Astrocyte (in vitro differentiated cells and primary cell): ENCODE data around the gene SLC16A3. TPM values are rescaled to one million over a fixed set of nuclear protein-coding genes. Genes with fewer than 3 reads are reported as not detected.

Experiments
- DNase-seq: peaks from one replicate; pipeline ENCODE4 v3.0.0-alpha.2; 2010; ENCODE audit warnings: low read depth
- FAIRE-seq: peaks from 2 replicates; lab custom pipeline; 2011; peaks lifted over from hg19 to GRCh38; lab: Jason Lieb, UNC
- H2AFZ ChIP-seq: 2 replicates; pipeline ENCODE4 v1.6.0; 2012; ENCODE audit warnings: low read depth, low read length, inconsistent platforms
- H3K27ac ChIP-seq: 2 replicates; pipeline ENCODE4 v1.5.1; 2011; ENCODE audit warnings: low read depth, low read length, inconsistent platforms
- H3K27me3 ChIP-seq: 2 replicates; pipeline ENCODE4 v1.6.0; 2011; ENCODE audit warnings: low read length, inconsistent platforms; ENCODE audit not compliant: insufficient read depth
- H3K36me3 ChIP-seq: 2 replicates; pipeline ENCODE4 v1.5.1; 2011; ENCODE audit warnings: low read length, inconsistent platforms; ENCODE audit not compliant: insufficient read depth
- H3K4me1 ChIP-seq: 2 replicates; pipeline ENCODE4 v1.5.1; 2011; ENCODE audit warnings: low read length, inconsistent platforms; ENCODE audit not compliant: insufficient read depth
- H3K4me2 ChIP-seq: 2 replicates; pipeline ENCODE4 v1.6.0; 2012; ENCODE audit warnings: low read length, inconsistent platforms
- H3K4me3 ChIP-seq: 2 replicates; pipeline ENCODE4 v1.5.1; 2011; ENCODE audit warnings: low read depth, mild to moderate bottlenecking, low read length, inconsistent platforms; ENCODE audit not compliant: insufficient read depth
- H3K79me2 ChIP-seq: 2 replicates; pipeline ENCODE4 v1.6.0; 2012; ENCODE audit warnings: mild to moderate bottlenecking, low read length, inconsistent platforms; ENCODE audit not compliant: insufficient read depth
- H3K9ac ChIP-seq: 2 replicates; pipeline ENCODE4 v1.6.0; 2012; ENCODE audit warnings: mild to moderate bottlenecking, low read length, inconsistent platforms
- H3K9me3 ChIP-seq: 2 replicates; pipeline ENCODE4 v1.5.1; 2012; ENCODE audit warnings: low read depth, mild to moderate bottlenecking, low read length, inconsistent platforms; ENCODE audit not compliant: insufficient read depth
- H4K20me1 ChIP-seq: 2 replicates; pipeline ENCODE4 v1.6.0; 2012; ENCODE audit warnings: low read length, inconsistent platforms; ENCODE audit not compliant: insufficient read depth
- H3K27ac Mint-ChIP-seq: one replicate; pipeline ENCODE4 v1.8.0; 2021; ENCODE audit warnings: mild to moderate bottlenecking, mixed read lengths; ENCODE audit not compliant: unreplicated experiment
- H3K27me3 Mint-ChIP-seq: one replicate; pipeline ENCODE4 v1.8.0; 2021; ENCODE audit warnings: low read depth, mixed read lengths; ENCODE audit not compliant: unreplicated experiment
- H3K36me3 Mint-ChIP-seq: one replicate; pipeline ENCODE4 v1.8.0; 2021; ENCODE audit warnings: low read depth, mixed read lengths; ENCODE audit not compliant: unreplicated experiment
- H3K4me1 Mint-ChIP-seq: one replicate; pipeline ENCODE4 v1.8.0; 2021; ENCODE audit warnings: low read depth, mixed read lengths; ENCODE audit not compliant: unreplicated experiment
- H3K4me3 Mint-ChIP-seq: one replicate; pipeline ENCODE4 v1.8.0; 2021; ENCODE audit warnings: mild to moderate bottlenecking, moderate library complexity, mixed read lengths; ENCODE audit not compliant: unreplicated experiment
- H3K9me3 Mint-ChIP-seq: one replicate; pipeline ENCODE4 v1.8.0; 2021; ENCODE audit warnings: mild to moderate bottlenecking, mixed read lengths; ENCODE audit not compliant: unreplicated experiment
- EZH2 ChIP-seq: IDR thresholded peaks from 2 replicates; pipeline ENCODE4 v1.6.1; 2012; ENCODE audit warnings: mild to moderate bottlenecking, low read length, inconsistent platforms; ENCODE audit not compliant: insufficient read depth
- total RNA-seq: library from RNA; stranded (reverse); gene quantifications from 2 replicates; pipeline ENCODE4 v1.2.1, GENCODE V29; 2021
- TF ChIP-seq, protein P1 (sequence below): IDR thresholded peaks from 2 replicates; pipeline ENCODE4 v1.5.1; 2011; ENCODE audit warnings: low read depth, mild to moderate bottlenecking, inconsistent platforms, low read length, moderate library complexity; ENCODE audit not compliant: insufficient read depth

The SLC16A3 gene
- total RNA-seq, 1 donor from 2014 or later = 292 TPM

DNA sequence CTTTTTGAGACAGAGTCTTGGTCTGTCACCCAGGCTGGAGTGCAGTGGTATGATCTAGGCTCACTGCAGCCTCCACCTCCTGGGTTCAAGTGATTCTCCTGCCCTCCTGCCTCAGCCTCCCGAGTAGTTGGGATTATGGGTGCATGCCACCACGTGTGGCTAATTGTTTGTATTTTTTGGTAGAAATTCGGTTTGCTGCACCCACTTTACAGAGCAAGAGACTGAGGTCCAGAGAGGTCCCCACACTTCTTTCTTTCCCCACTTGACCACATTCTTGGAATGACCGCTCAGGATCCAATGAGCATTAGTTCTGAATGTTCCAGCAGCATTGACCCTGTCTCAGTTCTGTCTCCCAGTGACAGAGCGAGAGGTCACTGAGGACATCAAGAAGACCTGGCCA is 5.3 kb upstream of the SLC16A3 start:
- Histone ChIP-seq H3K36me3 (no peaks in the 10 kb centered on the region), H3K79me2 (no peaks in the 10 kb centered on the region), H3K27ac (no peak overlapping the region), H3K9ac (no peak overlapping the region), H3K27me3 (no peaks in the 10 kb centered on the region), H3K4me1 (peaks cover 5% of the 10 kb centered on the region), H3K4me2 (no peak overlapping the region), H3K9me3 (no peaks in the 10 kb centered on the region), H3K4me3 (no peak overlapping the region), H2AFZ (no peak overlapping the region), H4K20me1 (no peaks in the 10 kb centered on the region)
- no peak overlapping the region for H3K27ac Mint-ChIP-seq
- no peaks in the 10 kb centered on the region for H3K9me3 Mint-ChIP-seq
- H3K4me3 Mint-ChIP-seq = no peak overlapping the region
- FAIRE-seq (no peak), DNase-seq (no peak)
- H3K36me3 Mint-ChIP-seq = no peaks in the 10 kb centered on the region
- no peaks in the 10 kb centered on the region for H3K27me3 Mint-ChIP-seq
- no peaks in the 10 kb centered on the region for H3K4me1 Mint-ChIP-seq
- TF ChIP-seq, protein P1, sequence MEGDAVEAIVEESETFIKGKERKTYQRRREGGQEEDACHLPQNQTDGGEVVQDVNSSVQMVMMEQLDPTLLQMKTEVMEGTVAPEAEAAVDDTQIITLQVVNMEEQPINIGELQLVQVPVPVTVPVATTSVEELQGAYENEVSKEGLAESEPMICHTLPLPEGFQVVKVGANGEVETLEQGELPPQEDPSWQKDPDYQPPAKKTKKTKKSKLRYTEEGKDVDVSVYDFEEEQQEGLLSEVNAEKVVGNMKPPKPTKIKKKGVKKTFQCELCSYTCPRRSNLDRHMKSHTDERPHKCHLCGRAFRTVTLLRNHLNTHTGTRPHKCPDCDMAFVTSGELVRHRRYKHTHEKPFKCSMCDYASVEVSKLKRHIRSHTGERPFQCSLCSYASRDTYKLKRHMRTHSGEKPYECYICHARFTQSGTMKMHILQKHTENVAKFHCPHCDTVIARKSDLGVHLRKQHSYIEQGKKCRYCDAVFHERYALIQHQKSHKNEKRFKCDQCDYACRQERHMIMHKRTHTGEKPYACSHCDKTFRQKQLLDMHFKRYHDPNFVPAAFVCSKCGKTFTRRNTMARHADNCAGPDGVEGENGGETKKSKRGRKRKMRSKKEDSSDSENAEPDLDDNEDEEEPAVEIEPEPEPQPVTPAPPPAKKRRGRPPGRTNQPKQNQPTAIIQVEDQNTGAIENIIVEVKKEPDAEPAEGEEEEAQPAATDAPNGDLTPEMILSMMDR = no peak
- TF ChIP-seq EZH2 = no peak

DNA sequence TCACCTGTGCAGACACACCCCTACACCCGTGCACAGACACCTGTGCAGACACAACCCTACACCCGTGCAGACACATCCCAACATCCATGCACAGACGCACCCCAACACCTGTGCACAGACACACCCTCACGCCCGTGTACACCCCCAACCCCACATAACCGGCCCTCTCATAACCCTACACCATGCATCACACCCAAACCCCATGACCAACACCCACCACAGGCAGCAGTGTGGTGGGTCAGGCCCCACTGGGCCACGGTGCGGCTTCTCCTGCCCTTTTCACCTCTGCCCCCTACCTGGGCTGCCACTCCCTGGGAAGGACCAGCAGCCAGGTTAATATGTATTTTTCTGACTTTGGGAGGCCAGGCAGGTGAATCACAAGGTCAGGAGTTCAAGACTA is 4.2 kb upstream of the SLC16A3 start:
- TF ChIP-seq, protein P1 = no peak
- no peak for TF ChIP-seq EZH2
- FAIRE-seq = no peak
- H3K79me2 ChIP-seq = peaks cover 7% of the 10 kb centered on the region
- Mint-ChIP-seq H3K36me3 (no peaks in the 10 kb centered on the region), H3K4me3 (no peak overlapping the region), H3K27ac (no peak overlapping the region), H3K9me3 (no peaks in the 10 kb centered on the region), H3K4me1 (no peaks in the 10 kb centered on the region), H3K27me3 (no peaks in the 10 kb centered on the region)
- peaks cover 3% of the 10 kb centered on the region for H4K20me1 ChIP-seq
- no peaks in the 10 kb centered on the region for H3K27me3 ChIP-seq
- H3K9ac ChIP-seq = no peak overlapping the region
- H3K4me1 ChIP-seq = peaks cover 4% of the 10 kb centered on the region
- H2AFZ ChIP-seq = no peak overlapping the region
- no peaks in the 10 kb centered on the region for H3K36me3 ChIP-seq
- no peaks in the 10 kb centered on the region for H3K9me3 ChIP-seq
- no peak overlapping the region for H3K27ac ChIP-seq
- no peak overlapping the region for H3K4me2 ChIP-seq
- DNase-seq = no peak
- no peak overlapping the region for H3K4me3 ChIP-seq

DNA sequence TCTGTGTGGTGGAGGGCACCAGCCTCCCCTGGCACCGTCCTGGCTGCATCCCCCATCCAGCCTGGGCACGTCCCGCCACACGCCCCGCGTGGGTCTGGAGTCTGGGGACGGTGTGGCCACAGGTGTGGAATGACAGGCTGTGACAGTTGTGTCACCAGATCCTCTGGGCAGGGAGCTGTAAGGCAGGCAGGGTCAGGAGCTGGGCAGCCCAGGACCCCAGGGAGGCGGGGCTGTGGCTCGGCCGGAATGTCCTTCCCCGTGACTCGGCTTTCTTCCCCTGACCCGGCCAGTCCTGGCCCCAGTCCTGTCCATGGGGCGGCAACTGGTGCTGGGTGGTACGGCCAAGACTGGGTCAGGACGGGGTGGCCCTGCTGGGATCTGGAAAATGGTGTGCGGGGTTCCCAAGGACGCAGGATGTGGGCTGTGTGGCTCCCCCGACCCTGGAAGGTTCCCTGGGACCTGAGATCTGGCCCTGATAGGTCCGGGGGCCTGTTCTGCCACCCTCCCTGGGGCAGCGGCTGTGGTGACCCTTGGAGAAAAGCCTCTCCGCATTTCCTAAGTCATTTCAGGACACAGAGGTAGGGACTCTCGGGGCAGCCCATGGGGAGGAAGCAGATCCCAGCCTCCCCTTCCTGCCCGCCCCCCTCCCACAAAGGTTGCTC is 3.3 kb upstream of the SLC16A3 start:
- FAIRE-seq (no peak), DNase-seq (no peak)
- Histone ChIP-seq H3K9me3 (no peaks in the 10 kb centered on the region), H3K27ac (no peak overlapping the region), H3K79me2 (peaks cover 16% of the 10 kb centered on the region), H3K27me3 (no peaks in the 10 kb centered on the region), H2AFZ (no peak overlapping the region), H3K9ac (no peak overlapping the region), H3K4me1 (peaks cover 12% of the 10 kb centered on the region), H3K4me3 (no peak overlapping the region), H3K36me3 (no peaks in the 10 kb centered on the region), H3K4me2 (no peak overlapping the region), H4K20me1 (peaks cover 11% of the 10 kb centered on the region)
- TF ChIP-seq, protein P1 = no peak
- no peaks in the 10 kb centered on the region for H3K9me3 Mint-ChIP-seq
- H3K27me3 Mint-ChIP-seq = no peaks in the 10 kb centered on the region
- no peaks in the 10 kb centered on the region for H3K36me3 Mint-ChIP-seq
- no peak overlapping the region for H3K27ac Mint-ChIP-seq
- H3K4me1 Mint-ChIP-seq = no peaks in the 10 kb centered on the region
- no peak overlapping the region for H3K4me3 Mint-ChIP-seq
